Endothelial cell of umbilical vein (primary cell): ENCODE results near the gene FOXP1. TPM values are rescaled to one million over a fixed set of nuclear protein-coding genes. Genes with fewer than 3 reads are reported as not detected.

ENCODE experiments used
- BruUV-seq: library from RNA; stranded (reverse); fragments of 400-500 nt; replicated peaks from 2 replicates; lab custom pipeline; 2021; lab: Mats Ljungman, UMichigan
- CTCF ChIA-PET: fragments of 300-600, 350-600 bp; sonication (Branson Sonifier 250); formaldehyde crosslinking; loops from one replicate; lab custom pipeline; 2021; ENCODE audit warnings: antibody characterized with exemption, inconsistent platforms; lab: Charles Lee
- POLR2A ChIA-PET: fragments of 300-600, 350-600 bp; sonication (Branson Sonifier 250); formaldehyde crosslinking; loops from one replicate; lab custom pipeline; 2021; ENCODE audit warnings: antibody characterized with exemption, inconsistent platforms; lab: Charles Lee
- DNase-seq: peaks from one replicate; pipeline ENCODE4 v3.0.0-alpha.2; 2011; ENCODE audit warnings: low read depth, low spot score
- FAIRE-seq: peaks from 2 replicates; lab custom pipeline; 2011; peaks lifted over from hg19 to GRCh38; lab: Jason Lieb, UNC
- H2AFZ ChIP-seq: 2 replicates; pipeline ENCODE4 v1.6.0; 2012; ENCODE audit warnings: low read depth, low read length, control low read depth, inconsistent platforms
- H3K27ac ChIP-seq: 2 replicates; pipeline ENCODE4 v1.5.1; 2011; ENCODE audit warnings: low read depth, mild to moderate bottlenecking, control low read depth, low read length, moderate library complexity; ENCODE audit not compliant: insufficient read depth
- H3K27me3 ChIP-seq, 2 experiments: 2 replicates each; pipeline versions ENCODE4 v1.6.0 to v1.6.1; 2011; ENCODE audit warnings: low read length in 2 of 2, mixed read lengths in 1 of 2; ENCODE audit not compliant: control insufficient read depth in 2 of 2, insufficient read depth in 2 of 2
- H3K36me3 ChIP-seq, 2 experiments: 2 replicates in 1 of 2; 3 replicates in 1 of 2; pipeline ENCODE4 v1.5.1; 2011; ENCODE audit warnings: low read length in 2 of 2, mild to moderate bottlenecking in 1 of 2, moderate library complexity in 1 of 2; ENCODE audit not compliant: control insufficient read depth in 2 of 2, insufficient read depth in 2 of 2; ENCODE audit errors: extremely low read depth in 1 of 2
- H3K4me1 ChIP-seq: 3 replicates; pipeline ENCODE4 v1.5.1; 2011; ENCODE audit warnings: mild to moderate bottlenecking, low read length; ENCODE audit not compliant: control insufficient read depth, insufficient read depth; ENCODE audit errors: extremely low read depth
- H3K4me2 ChIP-seq: 2 replicates; pipeline ENCODE4 v1.6.1; 2011; ENCODE audit warnings: low read length, control low read depth, mixed read lengths; ENCODE audit not compliant: insufficient read depth
- H3K4me3 ChIP-seq, 3 experiments: fragments of 200-600 bp in 1 of 3; sonication (generic), shearing (Covaris generic) in 1 of 3; replicated peaks in 1 of 3; 2 replicates each; pipeline ENCODE4 v1.5.1; 2011 to 2016; ENCODE audit warnings: control low read depth in 3 of 3, low read length in 3 of 3, mild to moderate bottlenecking in 2 of 3, inconsistent platforms in 1 of 3, low read depth in 1 of 3, moderate library complexity in 1 of 3; ENCODE audit not compliant: insufficient read depth in 1 of 3
- H3K79me2 ChIP-seq: 2 replicates; pipeline ENCODE4 v1.6.0; 2012; ENCODE audit warnings: low read length, inconsistent platforms; ENCODE audit not compliant: control insufficient read depth, insufficient read depth
- H3K9ac ChIP-seq: replicated peaks from 2 replicates; pipeline ENCODE3; 2011; ENCODE audit warnings: low read length, control low read depth; ENCODE audit not compliant: insufficient read depth; ENCODE audit errors: extremely low read depth
- H3K9me1 ChIP-seq: replicated peaks from 3 replicates; pipeline ENCODE4 v1.6.0; 2011; ENCODE audit warnings: mild to moderate bottlenecking, low read length; ENCODE audit not compliant: control insufficient read depth, insufficient read depth; ENCODE audit errors: extremely low read depth
- H3K9me3 ChIP-seq: replicated peaks from 2 replicates; pipeline ENCODE4 v1.5.1; 2012; ENCODE audit warnings: low read length, inconsistent platforms; ENCODE audit not compliant: control insufficient read depth, insufficient read depth
- H4K20me1 ChIP-seq: replicated peaks from 2 replicates; pipeline ENCODE3; 2011; ENCODE audit warnings: mild to moderate bottlenecking, low read length; ENCODE audit not compliant: control insufficient read depth, insufficient read depth; ENCODE audit errors: extremely low read depth
- FOS ChIP-seq: IDR thresholded peaks from 2 replicates; pipeline ENCODE4 v1.6.1; 2011; ENCODE audit warnings: mild to moderate bottlenecking, low read length, moderate library complexity, borderline replicate concordance; ENCODE audit not compliant: insufficient read depth
- MAX ChIP-seq: IDR thresholded peaks from 2 replicates; pipeline ENCODE4 v1.6.1; 2011; ENCODE audit not compliant: insufficient read depth, insufficient read length
- POLR2A ChIP-seq: IDR thresholded peaks from 2 replicates; pipeline ENCODE4 v1.6.1; 2012; ENCODE audit warnings: low read depth, mild to moderate bottlenecking, control low read depth, low read length
- POLR2AphosphoS5 ChIP-seq: IDR thresholded peaks from 2 replicates; pipeline ENCODE4 v1.6.1; 2012; ENCODE audit warnings: low read depth, mild to moderate bottlenecking, control low read depth, low read length, moderate library complexity; ENCODE audit not compliant: insufficient read depth
- dilution Hi-C: fragments of 300-500 bp; cut with MboI; formaldehyde crosslinking; loops from one replicate; pipeline ENCODE4 v1.15.0; 2019; ENCODE audit warnings: low sequenced_read_pairs; ENCODE audit not compliant: extremely low pct_ligation_motif_present
- intact Hi-C: fragments of 100-400 bp; cut with micrococcal nuclease; formaldehyde crosslinking; loops from one replicate; pipeline ENCODE4 v1.10.0; 2022
- polyA plus RNA-seq, 4 experiments: library from polyadenylated mRNA; depleted of rRNA in 3 of 4; stranded (reverse) in 3 of 4; unstranded in 1 of 4; fragments of >200 nt; gene quantifications; 2 replicates each; pipeline versions ENCODE4 v1.2.1 to v1.2.3, GENCODE V29; 2011 to 2012; ENCODE audit warnings: missing spikeins in 1 of 4
- total RNA-seq: library from RNA; stranded (reverse); gene quantifications from 2 replicates; pipeline ENCODE4 v1.2.3, GENCODE V29; 2021

Gene FOXP1
- total and polyA plus RNA-seq, 2 donors (not counting 3 experiments of a cell fraction or from before 2014, with no cell fraction given): 41.0 to 107 TPM

GRCh38 chr3:71372241-71372768, 211.2 kb downstream of the FOXP1 start:
- no peak overlapping the region for H3K27ac ChIP-seq
- DNase-seq (no peak), FAIRE-seq (no peak)
- no peaks in the 10 kb centered on the region for H3K9me3 ChIP-seq
- no peak overlapping the region for H2AFZ ChIP-seq
- no peaks in the 10 kb centered on the region for H3K4me1 ChIP-seq
- H3K4me2 ChIP-seq: no peak overlapping the region
- H3K9ac ChIP-seq: no peak overlapping the region
- H3K27me3 ChIP-seq: no peaks in the 10 kb centered on the region
- no peaks in the 10 kb centered on the region for H3K9me1 ChIP-seq
- H4K20me1 ChIP-seq: no peaks in the 10 kb centered on the region
- no peaks in the 10 kb centered on the region for H3K79me2 ChIP-seq
- no peak overlapping the region for H3K4me3 ChIP-seq
- intact Hi-C loops (no loop called here), dilution Hi-C loops (no loop called here)
- ChIA-PET CTCF (no interaction called here), POLR2A (interaction anchor here (0.6 kb wide), 1 partner anchor 166 kb away, joined by 3 read pairs; no protein-coding TSS in a partner anchor)
- BruUV-seq: no TSS peak
- no peaks in the 10 kb centered on the region for H3K36me3 ChIP-seq
- TF ChIP-seq MAX: no peak
- no peak for TF ChIP-seq POLR2AphosphoS5

- H3K9ac ChIP-seq: no peak overlapping the region
- ChIA-PET CTCF (no interaction called here), POLR2A (no interaction called here)
- no peaks in the 10 kb centered on the region for H3K27me3 ChIP-seq
- no peak for FAIRE-seq
- no peaks in the 10 kb centered on the region for H3K9me3 ChIP-seq
- no peak overlapping the region for H3K4me2 ChIP-seq
- no peaks in the 10 kb centered on the region for H3K36me3 ChIP-seq
- dilution Hi-C loops: no loop called here
- TF ChIP-seq POLR2A (no peak), FOS (no peak), MAX (no peak)
- no peak overlapping the region for H3K4me3 ChIP-seq
- H3K4me1 ChIP-seq: no peaks in the 10 kb centered on the region
- no peak overlapping the region for H3K27ac ChIP-seq
- intact Hi-C loops: no loop called here
- no peak overlapping the region for H2AFZ ChIP-seq
- DNase-seq: no peak
- H3K9me1 ChIP-seq: no peaks in the 10 kb centered on the region
- no peaks in the 10 kb centered on the region for H4K20me1 ChIP-seq
- no TSS peak for BruUV-seq
- no peaks in the 10 kb centered on the region for H3K79me2 ChIP-seq
These were observed 212.2 kb downstream of the FOXP1 start for GRCh38 chr3:71371282-71371681.
